Right lobe of liver (tissue), 4 donors: ENCODE measurements around the gene MAP3K5.

Experiments
- POLR2A ChIP-seq: fragments of 450-650 bp; IDR thresholded peaks from one replicate; pipeline ENCODE4 v1.6.1; 2017; ENCODE audit warnings: antibody characterized with exemption, mild to moderate bottlenecking
- TF ChIP-seq, protein P1 (sequence below), 4 donors: fragments of 200-600 bp in 3 of 4; fragments of 450-650 bp in 1 of 4; IDR thresholded peaks; one replicate each; pipeline versions ENCODE4 v1.5.1 to v1.8.0; 2016 to 2022; ENCODE audit warnings: antibody characterized with exemption in 4 of 4, mild to moderate bottlenecking in 2 of 4
- donor health status: DM: no; HTN: no; CAD: no.
- donor health status: DM: no; HTN: no; CAD: no.
- donor health status: DM: no; HTN: yes; CAD: no.

- TF ChIP-seq, protein P1, sequence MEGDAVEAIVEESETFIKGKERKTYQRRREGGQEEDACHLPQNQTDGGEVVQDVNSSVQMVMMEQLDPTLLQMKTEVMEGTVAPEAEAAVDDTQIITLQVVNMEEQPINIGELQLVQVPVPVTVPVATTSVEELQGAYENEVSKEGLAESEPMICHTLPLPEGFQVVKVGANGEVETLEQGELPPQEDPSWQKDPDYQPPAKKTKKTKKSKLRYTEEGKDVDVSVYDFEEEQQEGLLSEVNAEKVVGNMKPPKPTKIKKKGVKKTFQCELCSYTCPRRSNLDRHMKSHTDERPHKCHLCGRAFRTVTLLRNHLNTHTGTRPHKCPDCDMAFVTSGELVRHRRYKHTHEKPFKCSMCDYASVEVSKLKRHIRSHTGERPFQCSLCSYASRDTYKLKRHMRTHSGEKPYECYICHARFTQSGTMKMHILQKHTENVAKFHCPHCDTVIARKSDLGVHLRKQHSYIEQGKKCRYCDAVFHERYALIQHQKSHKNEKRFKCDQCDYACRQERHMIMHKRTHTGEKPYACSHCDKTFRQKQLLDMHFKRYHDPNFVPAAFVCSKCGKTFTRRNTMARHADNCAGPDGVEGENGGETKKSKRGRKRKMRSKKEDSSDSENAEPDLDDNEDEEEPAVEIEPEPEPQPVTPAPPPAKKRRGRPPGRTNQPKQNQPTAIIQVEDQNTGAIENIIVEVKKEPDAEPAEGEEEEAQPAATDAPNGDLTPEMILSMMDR (IDR thresholded peaks at IDR 0.05), result no peak
- no peak for TF ChIP-seq POLR2A
Observed at GRCh38 chr6:136711644-136712043, 80.6 kb downstream of the MAP3K5 start.
